H1 (cell line): ENCODE measurements around the gene ERI3. TPM values are rescaled to one million over a fixed set of nuclear protein-coding genes. Genes with fewer than 3 reads are reported as not detected.

Source experiments
- CHD1 ChIP-seq: IDR thresholded peaks from 2 replicates; pipeline ENCODE4 v1.6.1; 2012; ENCODE audit warnings: low read depth, low read length, improper control_type of control experiment
- KDM4A ChIP-seq: IDR thresholded peaks from one replicate; pipeline ENCODE4 v1.7.1; 2012; ENCODE audit warnings: low read depth, mild to moderate bottlenecking, moderate library complexity, low read length, inconsistent platforms; ENCODE audit not compliant: severe bottlenecking
- POLR2AphosphoS5 ChIP-seq: IDR thresholded peaks from 2 replicates; pipeline ENCODE4 v1.6.1; 2011; ENCODE audit warnings: low read depth, low read length
- RAD21 ChIP-seq, 2 experiments: IDR thresholded peaks in 1 of 2; conservative IDR thresholded peaks in 1 of 2; 2 replicates each; pipeline ENCODE4 v1.6.1; 2011; ENCODE audit warnings: low read depth in 2 of 2, low read length in 2 of 2, improper control_type of control experiment in 1 of 2, inconsistent platforms in 1 of 2, mild to moderate bottlenecking in 1 of 2, moderate library complexity in 1 of 2
- SIX5 ChIP-seq: IDR thresholded peaks from 2 replicates; pipeline ENCODE4 v1.6.1; 2011; ENCODE audit warnings: mild to moderate bottlenecking, low read depth, low read length
- polyA plus RNA-seq, 7 experiments: library from polyadenylated mRNA; depleted of rRNA in 3 of 7; stranded (reverse) in 5 of 7; unstranded in 2 of 7; fragments of >200 nt in 5 of 7; fragments of 200-250 nt in 2 of 7; gene quantifications; 1 replicate in 5 of 7; 2 replicates in 1 of 7; 4 replicates in 1 of 7; pipeline versions ENCODE4 v1.2.1 to v1.2.3, GENCODE V29; 2011 to 2013; ENCODE audit warnings: missing spikeins in 2 of 7, mixed read lengths in 2 of 7
- total RNA-seq: library from RNA; stranded (reverse); fragmentation: NEBNext Ultra II Directional; extraction: Animal tissue kit (Norgen Biotek cat#: 25700); gene quantifications from 2 replicates; pipeline ENCODE4 v1.2.1, GENCODE V29; 2021

The ERI3 gene
- total and polyA plus RNA-seq, 2 of the 8 experiments (the other 6 are each of a cell fraction or from before 2014, with no cell fraction given), result 81.1 to 199 TPM

- no peak for TF ChIP-seq CHD1
- TF ChIP-seq KDM4A, result no peak
- TF ChIP-seq RAD21 (IDR thresholded peaks at IDR 0.05 in 1 of 2, conservative IDR thresholded peaks at IDR 0.05 in 1 of 2; ENCODE audit: low read depth in 2 of 2, low read length in 2 of 2), result no peak
- no peak for TF ChIP-seq SIX5
- TF ChIP-seq POLR2AphosphoS5, result no peak
These were observed 4.3 kb upstream of the ERI3 start (continued) for GRCh38 chr1:44359234-44359935.
